ENCODE measurements around the gene ST8SIA5. TPM values are rescaled to one million over a fixed set of nuclear protein-coding genes. Genes with fewer than 3 reads are reported as not detected.
A peak's percentile ranks its signal among the peaks of the same experiment; 100 is the strongest.

Gene ST8SIA5
- total and polyA plus RNA-seq, 10 of the 15 experiments (the other 5 are each of a cell fraction or from before 2014, with no cell fraction given), result 0.02 to 0.32 (median 0.12) TPM; not detected in 1

DNA sequence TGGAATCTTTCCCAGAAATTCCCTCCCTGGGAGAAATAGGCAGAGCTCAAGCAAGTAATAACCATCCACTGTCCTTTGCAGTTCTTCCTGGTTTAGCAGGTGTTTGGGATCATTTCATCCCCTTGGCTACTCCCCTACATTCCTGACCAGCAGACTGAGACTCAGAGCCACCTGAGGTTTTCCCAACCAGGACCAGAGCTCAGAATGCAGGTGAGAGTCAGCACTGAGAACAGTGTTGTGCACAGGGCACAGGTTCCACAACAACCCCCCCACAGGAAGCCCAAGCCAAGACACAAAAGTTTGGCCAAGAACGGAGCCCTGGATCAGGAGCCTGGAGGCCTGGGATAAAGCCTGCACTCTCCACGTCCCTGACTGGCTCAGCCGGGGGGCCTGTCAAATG is 78.8 kb downstream of the ST8SIA5 start (continued):
- TF ChIP-seq, protein P1, sequence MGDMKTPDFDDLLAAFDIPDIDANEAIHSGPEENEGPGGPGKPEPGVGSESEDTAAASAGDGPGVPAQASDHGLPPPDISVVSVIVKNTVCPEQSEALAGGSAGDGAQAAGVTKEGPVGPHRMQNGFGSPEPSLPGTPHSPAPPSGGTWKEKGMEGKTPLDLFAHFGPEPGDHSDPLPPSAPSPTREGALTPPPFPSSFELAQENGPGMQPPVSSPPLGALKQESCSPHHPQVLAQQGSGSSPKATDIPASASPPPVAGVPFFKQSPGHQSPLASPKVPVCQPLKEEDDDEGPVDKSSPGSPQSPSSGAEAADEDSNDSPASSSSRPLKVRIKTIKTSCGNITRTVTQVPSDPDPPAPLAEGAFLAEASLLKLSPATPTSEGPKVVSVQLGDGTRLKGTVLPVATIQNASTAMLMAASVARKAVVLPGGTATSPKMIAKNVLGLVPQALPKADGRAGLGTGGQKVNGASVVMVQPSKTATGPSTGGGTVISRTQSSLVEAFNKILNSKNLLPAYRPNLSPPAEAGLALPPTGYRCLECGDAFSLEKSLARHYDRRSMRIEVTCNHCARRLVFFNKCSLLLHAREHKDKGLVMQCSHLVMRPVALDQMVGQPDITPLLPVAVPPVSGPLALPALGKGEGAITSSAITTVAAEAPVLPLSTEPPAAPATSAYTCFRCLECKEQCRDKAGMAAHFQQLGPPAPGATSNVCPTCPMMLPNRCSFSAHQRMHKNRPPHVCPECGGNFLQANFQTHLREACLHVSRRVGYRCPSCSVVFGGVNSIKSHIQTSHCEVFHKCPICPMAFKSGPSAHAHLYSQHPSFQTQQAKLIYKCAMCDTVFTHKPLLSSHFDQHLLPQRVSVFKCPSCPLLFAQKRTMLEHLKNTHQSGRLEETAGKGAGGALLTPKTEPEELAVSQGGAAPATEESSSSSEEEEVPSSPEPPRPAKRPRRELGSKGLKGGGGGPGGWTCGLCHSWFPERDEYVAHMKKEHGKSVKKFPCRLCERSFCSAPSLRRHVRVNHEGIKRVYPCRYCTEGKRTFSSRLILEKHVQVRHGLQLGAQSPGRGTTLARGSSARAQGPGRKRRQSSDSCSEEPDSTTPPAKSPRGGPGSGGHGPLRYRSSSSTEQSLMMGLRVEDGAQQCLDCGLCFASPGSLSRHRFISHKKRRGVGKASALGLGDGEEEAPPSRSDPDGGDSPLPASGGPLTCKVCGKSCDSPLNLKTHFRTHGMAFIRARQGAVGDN (IDR thresholded peaks at IDR 0.05), result no peak
- TF ChIP-seq ZNF217 (IDR thresholded peaks at IDR 0.05), result no peak

DNA sequence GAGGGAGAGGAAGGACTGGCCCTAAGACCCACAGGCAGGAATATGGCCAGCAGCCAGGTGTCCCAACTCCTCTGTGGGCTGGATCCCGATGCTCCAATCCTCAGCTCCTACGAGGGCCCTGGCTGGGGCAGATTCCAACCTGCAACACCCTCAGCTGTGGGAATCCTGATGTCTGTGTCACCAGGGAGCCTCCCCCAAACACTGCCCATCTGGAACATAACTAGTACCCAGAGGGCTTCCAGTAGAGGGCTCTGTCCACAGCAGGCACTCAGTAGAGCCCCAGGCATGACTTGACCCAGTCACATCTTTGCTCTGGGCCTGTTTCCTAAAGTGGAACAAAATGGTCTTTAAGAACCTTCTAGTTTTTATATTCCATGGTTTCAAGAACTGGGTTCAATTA is 79.2 kb downstream of the ST8SIA5 start:
- RAD21 ChIA-PET (ENCODE audit: unreplicated experiment), result no interaction called here
- TF ChIP-seq STAT1 (conservative IDR thresholded peaks at IDR 0.05), result no peak
- TF ChIP-seq RAD21 (IDR thresholded peaks at IDR 0.05; ENCODE audit: insufficient read depth, low read depth, low read length), result peak; percentile 16; the same call in 1 of the 2 replicates
- TF ChIP-seq CHD1 (IDR thresholded peaks at IDR 0.05; ENCODE audit: low read depth, low read length), result no peak
- no peak for TF ChIP-seq EED (IDR thresholded peaks at IDR 0.05; ENCODE audit: low read depth)
- TF ChIP-seq, protein P2, sequence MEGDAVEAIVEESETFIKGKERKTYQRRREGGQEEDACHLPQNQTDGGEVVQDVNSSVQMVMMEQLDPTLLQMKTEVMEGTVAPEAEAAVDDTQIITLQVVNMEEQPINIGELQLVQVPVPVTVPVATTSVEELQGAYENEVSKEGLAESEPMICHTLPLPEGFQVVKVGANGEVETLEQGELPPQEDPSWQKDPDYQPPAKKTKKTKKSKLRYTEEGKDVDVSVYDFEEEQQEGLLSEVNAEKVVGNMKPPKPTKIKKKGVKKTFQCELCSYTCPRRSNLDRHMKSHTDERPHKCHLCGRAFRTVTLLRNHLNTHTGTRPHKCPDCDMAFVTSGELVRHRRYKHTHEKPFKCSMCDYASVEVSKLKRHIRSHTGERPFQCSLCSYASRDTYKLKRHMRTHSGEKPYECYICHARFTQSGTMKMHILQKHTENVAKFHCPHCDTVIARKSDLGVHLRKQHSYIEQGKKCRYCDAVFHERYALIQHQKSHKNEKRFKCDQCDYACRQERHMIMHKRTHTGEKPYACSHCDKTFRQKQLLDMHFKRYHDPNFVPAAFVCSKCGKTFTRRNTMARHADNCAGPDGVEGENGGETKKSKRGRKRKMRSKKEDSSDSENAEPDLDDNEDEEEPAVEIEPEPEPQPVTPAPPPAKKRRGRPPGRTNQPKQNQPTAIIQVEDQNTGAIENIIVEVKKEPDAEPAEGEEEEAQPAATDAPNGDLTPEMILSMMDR (IDR thresholded peaks at IDR 0.05 in 2 of 3, conservative IDR thresholded peaks at IDR 0.05 in 1 of 3; ENCODE audit: control insufficient read depth in 2 of 3, extremely low read depth in 1 of 3, insufficient read depth in 1 of 3, low read depth in 3 of 3, low read length in 3 of 3), result peak in 2 of 3 experiments; percentile 3 to 19; a peak in 1 of 6 replicates
- BruUV-seq (replicated peaks), result no TSS peak
- H4K20me1 ChIP-seq (ENCODE audit: control insufficient read depth, insufficient read depth), result no peaks in the 10 kb centered on the region; the same call in 1 of the 2 replicates
- FAIRE-seq, result no peak
- H3K9ac ChIP-seq (ENCODE audit: control insufficient read depth, insufficient read depth, low read length), result no peak overlapping the region
- no peak overlapping the region for H3K4me3 ChIP-seq
- no peaks in the 10 kb centered on the region for H3K9me3 ChIP-seq (replicated peaks; ENCODE audit: control insufficient read depth, insufficient read depth, low read length)
- no peaks in the 10 kb centered on the region for H3K79me2 ChIP-seq (ENCODE audit: control insufficient read depth, insufficient read depth, low read length)
- H3K36me3 ChIP-seq (ENCODE audit: control insufficient read depth in 2 of 2, insufficient read depth in 2 of 2, low read length in 1 of 2), result no peaks in the 10 kb centered on the region
- CTCF ChIA-PET, result interaction anchor here (0.6 to 1.6 kb wide), 3 partner anchors 62 to 528 kb away, joined by 3 to 4 read pairs (median 4); no protein-coding TSS in a partner anchor
- WGBS (ENCODE audit: insufficient coverage, insufficient replicate concordance, low lambda C conversion rate, missing lambda C conversion rate), result 12% methylated on average over 2 of the region's 2 CpGs
- H3K27ac ChIP-seq (ENCODE audit: control insufficient read depth, insufficient read depth), result no peak overlapping the region
- SMC1A ChIA-PET (ENCODE audit: uncharacterized antibody, unreplicated experiment), result interaction anchor here (1.0 kb wide), 1 partner anchor 20 kb away, joined by 3 read pairs; no protein-coding TSS in a partner anchor
- H3K4me2 ChIP-seq (ENCODE audit: control insufficient read depth, insufficient read depth), result no peak overlapping the region
- peak; percentile 42; the same call in 1 of the 3 replicates for ATAC-seq
- H2AFZ ChIP-seq (ENCODE audit: control insufficient read depth, low read depth, low read length), result no peak overlapping the region
- in situ Hi-C loops (cut with MboI), result no loop called here
- intact Hi-C loops (cut with micrococcal nuclease; ENCODE audit: unreplicated experiment), result no loop called here
- DNase-seq (ENCODE audit: low read depth, low spot score), result no peak
- H3K27me3 ChIP-seq (replicated peaks in 1 of 2; ENCODE audit: control insufficient read depth in 2 of 2, insufficient read depth in 2 of 2, low read length in 1 of 2), result peaks cover 0 to 4% of the 10 kb centered on the region in 2 experiments; a peak in 1 of 4 replicates
- POLR2A ChIA-PET, result no interaction called here
- no peaks in the 10 kb centered on the region for H3K4me1 ChIP-seq (ENCODE audit: control insufficient read depth, insufficient read depth, low read length)
